ENCODE data around the gene HACD3. TPM values are rescaled to one million over a fixed set of nuclear protein-coding genes. Genes with fewer than 3 reads are reported as not detected.
"Not testable (repeated sequence)": the region's sequence is repeated elsewhere in the genome, so short reads cannot be mapped to it uniquely, and the experiment has no call there.

HACD3 gene
- total RNA-seq, 1 donor = 89.3 TPM

DNA sequence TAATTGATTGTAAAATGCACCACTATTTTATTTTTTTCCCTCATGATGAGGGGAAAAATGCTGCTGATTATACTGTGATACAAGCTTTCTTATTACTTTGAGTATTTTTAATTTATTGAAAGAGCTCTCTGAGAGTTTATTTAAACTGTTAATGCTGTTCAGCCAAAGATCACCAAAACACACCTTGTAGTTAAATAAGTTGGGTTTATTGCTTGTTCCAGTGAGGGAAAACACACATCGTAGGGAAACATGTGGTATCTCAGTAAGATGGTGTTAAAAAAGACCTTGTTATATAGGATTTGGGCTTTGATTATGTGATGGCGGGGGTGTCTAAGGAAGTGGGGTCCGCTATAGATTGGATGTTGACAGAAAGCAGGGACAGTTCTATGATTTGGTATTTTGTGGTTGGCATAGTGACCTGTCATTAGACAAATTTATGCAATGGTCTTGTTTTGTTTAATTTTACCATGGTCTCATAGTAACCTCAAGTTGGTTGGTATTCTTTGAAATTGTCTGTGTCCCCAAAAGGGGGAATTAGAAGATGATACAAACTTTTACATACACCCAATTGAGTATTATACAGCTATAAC lies 11.1 kb downstream of the HACD3 start:
- TF ChIP-seq, protein P1, sequence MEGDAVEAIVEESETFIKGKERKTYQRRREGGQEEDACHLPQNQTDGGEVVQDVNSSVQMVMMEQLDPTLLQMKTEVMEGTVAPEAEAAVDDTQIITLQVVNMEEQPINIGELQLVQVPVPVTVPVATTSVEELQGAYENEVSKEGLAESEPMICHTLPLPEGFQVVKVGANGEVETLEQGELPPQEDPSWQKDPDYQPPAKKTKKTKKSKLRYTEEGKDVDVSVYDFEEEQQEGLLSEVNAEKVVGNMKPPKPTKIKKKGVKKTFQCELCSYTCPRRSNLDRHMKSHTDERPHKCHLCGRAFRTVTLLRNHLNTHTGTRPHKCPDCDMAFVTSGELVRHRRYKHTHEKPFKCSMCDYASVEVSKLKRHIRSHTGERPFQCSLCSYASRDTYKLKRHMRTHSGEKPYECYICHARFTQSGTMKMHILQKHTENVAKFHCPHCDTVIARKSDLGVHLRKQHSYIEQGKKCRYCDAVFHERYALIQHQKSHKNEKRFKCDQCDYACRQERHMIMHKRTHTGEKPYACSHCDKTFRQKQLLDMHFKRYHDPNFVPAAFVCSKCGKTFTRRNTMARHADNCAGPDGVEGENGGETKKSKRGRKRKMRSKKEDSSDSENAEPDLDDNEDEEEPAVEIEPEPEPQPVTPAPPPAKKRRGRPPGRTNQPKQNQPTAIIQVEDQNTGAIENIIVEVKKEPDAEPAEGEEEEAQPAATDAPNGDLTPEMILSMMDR (IDR thresholded peaks at IDR 0.05; ENCODE audit: insufficient read depth, low read length) = no peak
- H3K4me3 ChIP-seq (ENCODE audit: low read depth, low read length) = no peak overlapping the region
- no peak for DNase-seq (ENCODE audit: low read depth)

DNA sequence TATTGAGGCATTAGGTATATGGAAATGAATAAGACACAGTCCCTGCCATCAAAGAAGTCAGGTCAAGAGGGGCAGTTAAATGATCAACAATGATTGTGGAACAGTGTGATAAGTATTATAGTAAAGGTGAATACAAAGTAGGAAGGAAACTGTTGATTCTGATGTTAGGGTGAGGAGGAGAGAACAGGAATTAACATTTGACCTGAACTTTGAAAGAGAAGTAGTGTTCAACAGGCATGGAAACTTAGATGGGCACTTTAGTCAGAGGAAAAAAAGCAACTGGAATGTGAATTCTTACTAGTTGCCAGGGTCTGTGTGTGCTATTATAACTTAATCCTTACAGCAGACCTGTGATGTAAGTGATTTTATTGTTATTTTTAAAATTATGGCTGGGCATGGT lies 17.6 kb downstream of the HACD3 start:
- no peak overlapping the region for H3K4me3 ChIP-seq (ENCODE audit: low read depth, low read length)
- TF ChIP-seq, protein P1 (IDR thresholded peaks at IDR 0.05; ENCODE audit: insufficient read depth, low read length) = no peak
- no peak for DNase-seq (ENCODE audit: low read depth)

DNA sequence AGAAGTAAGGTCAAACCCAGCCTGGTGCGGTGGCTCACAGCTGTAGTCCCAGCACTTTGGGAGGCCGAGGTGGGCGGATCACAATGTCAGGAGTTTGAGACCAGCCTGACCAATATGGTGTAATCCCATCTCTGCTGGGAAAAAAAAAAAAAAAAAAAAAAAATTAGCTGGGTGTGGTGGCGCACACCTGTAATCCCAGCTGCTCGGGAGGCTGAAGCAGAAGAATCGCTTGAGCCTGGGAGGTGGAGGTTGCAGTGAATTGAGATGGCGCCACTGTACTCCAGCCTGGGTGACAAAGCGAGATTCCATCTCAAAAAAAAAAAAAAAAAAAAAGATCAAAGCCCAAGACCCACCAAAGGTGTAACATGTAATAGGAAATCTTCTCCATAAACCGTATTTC lies 19.0 kb downstream of the HACD3 start:
- not testable (repeated sequence) for H3K4me3 ChIP-seq (ENCODE audit: low read depth, low read length); DNase-seq (ENCODE audit: low read depth)

DNA sequence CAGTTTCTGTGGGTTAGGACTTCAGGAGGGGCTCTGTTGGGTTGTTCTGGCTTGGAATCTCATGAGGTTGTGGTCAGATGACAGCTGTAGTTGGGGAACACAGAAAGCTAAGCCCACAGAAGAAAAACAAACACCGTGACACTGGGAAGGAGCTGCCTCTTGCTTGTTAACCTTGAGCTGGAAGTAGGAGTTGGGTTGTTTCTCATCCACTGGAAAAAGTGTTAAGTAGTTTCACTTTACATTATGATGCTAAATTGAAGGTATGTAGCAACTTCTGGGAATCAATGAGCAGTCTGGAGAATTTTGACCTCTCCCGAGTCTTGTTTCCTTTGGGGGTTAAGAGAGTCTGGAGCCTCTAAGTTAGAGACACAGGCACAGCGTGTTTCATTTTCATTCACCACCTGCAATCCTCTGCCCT lies 20.4 kb downstream of the HACD3 start:
- no peak overlapping the region for H3K4me3 ChIP-seq (ENCODE audit: low read depth, low read length)
- DNase-seq (ENCODE audit: low read depth) = peak; percentile 23

DNA sequence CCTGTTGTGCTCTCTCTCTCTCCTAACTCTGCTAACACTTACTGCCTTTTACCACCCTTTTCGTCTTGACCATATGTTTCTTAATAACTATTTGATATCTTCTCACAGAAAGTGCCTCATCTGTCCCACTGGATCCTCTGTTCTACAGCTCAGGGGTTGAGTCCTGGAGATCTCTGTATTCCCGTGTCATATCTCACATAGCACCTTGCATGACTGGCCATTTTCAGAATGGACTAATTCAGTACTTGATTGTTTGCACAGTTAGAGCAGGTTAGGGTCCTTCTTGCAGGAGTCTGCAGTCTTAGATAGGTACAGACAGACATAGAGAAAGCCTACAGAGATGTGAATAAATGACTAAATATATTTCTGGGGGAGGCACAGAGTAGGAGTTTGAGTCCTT lies 20.9 kb downstream of the HACD3 start:
- TF ChIP-seq, protein P1 (IDR thresholded peaks at IDR 0.05; ENCODE audit: insufficient read depth, low read length) = no peak
- H3K4me3 ChIP-seq (ENCODE audit: low read depth, low read length) = no peak overlapping the region
- no peak for DNase-seq (ENCODE audit: low read depth)

More for the DNA sequence above, 20.4 kb downstream of the HACD3 start:
- TF ChIP-seq, protein P1 (IDR thresholded peaks at IDR 0.05; ENCODE audit: insufficient read depth, low read length) = no peak

DNA sequence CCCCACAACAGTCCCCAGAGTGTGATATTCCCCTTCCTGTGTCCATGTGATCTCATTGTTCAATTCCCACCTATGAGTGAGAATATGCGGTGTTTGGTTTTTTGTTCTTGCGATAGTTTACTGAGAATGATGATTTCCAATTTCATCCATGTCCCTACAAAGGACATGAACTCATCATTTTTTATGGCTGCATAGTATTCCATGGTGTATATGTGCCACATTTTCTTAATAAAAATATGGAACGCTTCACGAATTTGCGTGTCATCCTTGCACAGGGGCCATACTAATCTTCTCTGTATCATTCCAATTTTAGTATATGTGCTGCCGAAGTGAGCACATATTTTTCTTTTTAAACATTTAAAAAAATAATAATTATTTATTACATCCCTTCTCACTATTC lies 22.6 kb downstream of the HACD3 start:
- DNase-seq (ENCODE audit: low read depth); H3K4me3 ChIP-seq (ENCODE audit: low read depth, low read length): not testable (repeated sequence)

DNA sequence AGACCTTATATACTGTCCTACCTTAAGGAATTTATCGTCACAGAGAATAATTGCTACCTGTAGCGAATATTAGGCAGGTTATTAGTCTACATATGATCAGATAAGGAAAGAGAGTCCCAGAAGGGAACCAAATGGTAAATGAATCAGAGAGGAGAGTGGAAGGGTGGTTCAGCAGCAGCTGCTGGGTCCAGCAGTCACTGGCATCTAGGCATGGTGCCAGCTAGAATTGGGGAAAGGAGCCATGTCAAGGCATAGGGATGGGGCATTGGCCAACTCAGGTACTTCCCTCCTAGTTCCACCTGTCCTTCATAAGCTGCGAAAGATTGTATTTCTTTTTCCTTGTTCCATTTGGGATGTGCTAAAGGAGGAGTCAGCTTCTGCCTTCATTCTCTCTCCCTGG lies 23.4 kb downstream of the HACD3 start:
- DNase-seq (ENCODE audit: low read depth) = no peak
- no peak overlapping the region for H3K4me3 ChIP-seq (ENCODE audit: low read depth, low read length)
- TF ChIP-seq, protein P1 (IDR thresholded peaks at IDR 0.05; ENCODE audit: insufficient read depth, low read length) = no peak

DNA sequence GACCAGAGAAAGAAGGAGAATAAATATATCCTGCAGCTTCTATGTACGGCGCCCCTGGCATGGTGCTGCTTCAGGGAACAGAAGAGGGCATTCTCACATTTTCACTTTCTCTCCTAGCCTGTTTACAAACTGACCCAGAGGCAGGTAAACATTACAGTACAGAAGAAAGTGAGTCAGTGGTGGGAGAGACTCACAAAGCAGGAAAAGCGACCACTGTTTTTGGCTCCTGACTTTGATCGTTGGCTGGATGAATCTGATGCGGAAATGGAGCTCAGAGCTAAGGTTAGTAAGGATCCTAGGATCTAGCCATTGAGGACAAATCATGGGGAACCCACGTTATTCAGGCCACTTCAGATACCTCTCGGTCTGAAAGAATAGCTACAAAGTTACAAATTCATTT lies 26.4 kb downstream of the HACD3 start:
- TF ChIP-seq, protein P1 (IDR thresholded peaks at IDR 0.05; ENCODE audit: insufficient read depth, low read length) = no peak
- DNase-seq (ENCODE audit: low read depth) = no peak
- H3K4me3 ChIP-seq (ENCODE audit: low read depth, low read length) = no peak overlapping the region

All from fibroblast of the aortic adventitia (primary cell).